IgD-negative memory B cell (primary cell): Measurements from ENCODE around the gene FBXO46. TPM values are rescaled to one million over a fixed set of nuclear protein-coding genes. Genes with fewer than 3 reads are reported as not detected.

Experiments
- H3K27ac Mint-ChIP-seq, 3 donors: one replicate each; pipeline ENCODE4 v1.8.0; 2020 to 2022; ENCODE audit warnings: mild to moderate bottlenecking in 3 of 3, mixed read lengths in 3 of 3, moderate library complexity in 1 of 3
- H3K27me3 Mint-ChIP-seq: one replicate; pipeline ENCODE4 v1.8.0; 2021; ENCODE audit warnings: mixed read lengths
- H3K36me3 Mint-ChIP-seq: one replicate; pipeline ENCODE4 v1.8.0; 2020; ENCODE audit warnings: mild to moderate bottlenecking, mixed read lengths
- H3K4me1 Mint-ChIP-seq, 3 donors: one replicate each; pipeline ENCODE4 v1.8.0; 2020 to 2022; ENCODE audit warnings: mixed read lengths in 3 of 3, mild to moderate bottlenecking in 1 of 3
- H3K4me3 Mint-ChIP-seq, 4 donors: one replicate each; pipeline ENCODE4 v1.8.0; 2020 to 2022; ENCODE audit warnings: mild to moderate bottlenecking in 4 of 4, mixed read lengths in 4 of 4, moderate library complexity in 3 of 4
- H3K9me3 Mint-ChIP-seq, 3 donors: one replicate each; pipeline ENCODE4 v1.8.0; 2020 to 2021; ENCODE audit warnings: mixed read lengths in 3 of 3, mild to moderate bottlenecking in 1 of 3
- polyA plus RNA-seq: library from polyadenylated mRNA; unstranded; fragments of 300-500 nt; fragmentation: Illumina TruSeq; gene quantifications from one replicate; pipeline ENCODE4 v1.2.3, GENCODE V29; 2021

FBXO46 gene
- 23.7 TPM for polyA plus RNA-seq

- H3K4me1 Mint-ChIP-seq = peaks cover 15 to 28% (median 22%) of the 10 kb centered on the region in 3 donors
Observed at GRCh38 chr19:45730368-45731288, at the start of gene FBXO46. Gene FBXO46, minus strand, starts transcription at chr19:45730896. Its CDS starts 17,401 bp downstream, at chr19:45713495.

GRCh38 chr19:45780146-45780447, 49.4 kb upstream of the FBXO46 start:
- Mint-ChIP-seq H3K4me1 (peaks cover 7 to 14% (median 11%) of the 10 kb centered on the region in 3 donors), H3K36me3 (peaks cover 2% of the 10 kb centered on the region), H3K4me3 (no peak overlapping the region), H3K27ac (no peak overlapping the region), H3K27me3 (peaks cover 7% of the 10 kb centered on the region), H3K9me3 (no peaks in the 10 kb centered on the region)

More at GRCh38 chr19:45730368-45731288, at the start of gene FBXO46:
- Mint-ChIP-seq H3K4me3 (peak within 1 kb of the TSS; percentile 84 to 98 (median 94)), H3K36me3 (peaks cover 3% of the 10 kb centered on the region), H3K9me3 (no peaks in the 10 kb centered on the region), H3K27ac (peak within 1 kb of the TSS; percentile 46 to 97 (median 87)), H3K27me3 (no peaks in the 10 kb centered on the region)

GRCh38 chr19:45779231-45780145, 48.8 kb upstream of the FBXO46 start:
- H3K4me1 Mint-ChIP-seq = peaks cover 7 to 14% (median 11%) of the 10 kb centered on the region in 3 donors
- peak overlapping the region; percentile 24 to 94 (median 72) for H3K4me3 Mint-ChIP-seq
- H3K9me3 Mint-ChIP-seq = no peaks in the 10 kb centered on the region
- peaks cover 2% of the 10 kb centered on the region for H3K36me3 Mint-ChIP-seq
- H3K27me3 Mint-ChIP-seq = peaks cover 7% of the 10 kb centered on the region
- H3K27ac Mint-ChIP-seq = peak overlapping the region in 2 of 3 donors; percentile 55 to 59

GRCh38 chr19:45778010-45778661, 47.4 kb upstream of the FBXO46 start:
- H3K27ac Mint-ChIP-seq = no peak overlapping the region
- H3K9me3 Mint-ChIP-seq = no peaks in the 10 kb centered on the region
- peaks cover 7 to 16% (median 11%) of the 10 kb centered on the region in 3 donors for H3K4me1 Mint-ChIP-seq
- peaks cover 2% of the 10 kb centered on the region for H3K36me3 Mint-ChIP-seq
- H3K27me3 Mint-ChIP-seq = peaks cover 7% of the 10 kb centered on the region
- peak overlapping the region in 1 of 4 donors; percentile 76 for H3K4me3 Mint-ChIP-seq

GRCh38 chr19:45777395-45777961, 46.8 kb upstream of the FBXO46 start:
- H3K9me3 Mint-ChIP-seq = no peaks in the 10 kb centered on the region
- no peak overlapping the region for H3K27ac Mint-ChIP-seq
- peaks cover 7% of the 10 kb centered on the region for H3K27me3 Mint-ChIP-seq
- peaks cover 2% of the 10 kb centered on the region for H3K36me3 Mint-ChIP-seq
- peak overlapping the region in 2 of 4 donors; percentile 5 to 57 for H3K4me3 Mint-ChIP-seq
- peaks cover 7 to 16% (median 11%) of the 10 kb centered on the region in 3 donors for H3K4me1 Mint-ChIP-seq

GRCh38 chr19:45774765-45775164, 44.1 kb upstream of the FBXO46 start:
- Mint-ChIP-seq H3K9me3 (no peaks in the 10 kb centered on the region), H3K4me3 (no peak overlapping the region), H3K27ac (no peak overlapping the region), H3K36me3 (peaks cover 2% of the 10 kb centered on the region), H3K4me1 (peaks cover 8 to 20% (median 16%) of the 10 kb centered on the region in 3 donors), H3K27me3 (peaks cover 7% of the 10 kb centered on the region)

GRCh38 chr19:45773384-45773783, 42.7 kb upstream of the FBXO46 start:
- Mint-ChIP-seq H3K27me3 (no peaks in the 10 kb centered on the region), H3K27ac (peak overlapping the region in 1 of 3 donors; percentile 13), H3K4me3 (no peak overlapping the region), H3K4me1 (peaks cover 5 to 9% (median 7%) of the 10 kb centered on the region in 3 donors), H3K9me3 (no peaks in the 10 kb centered on the region), H3K36me3 (no peaks in the 10 kb centered on the region)

GRCh38 chr19:45772912-45773311, 42.2 kb upstream of the FBXO46 start:
- H3K4me1 Mint-ChIP-seq = peaks cover 5 to 9% (median 5%) of the 10 kb centered on the region in 3 donors
- no peaks in the 10 kb centered on the region for H3K9me3 Mint-ChIP-seq
- no peaks in the 10 kb centered on the region for H3K27me3 Mint-ChIP-seq
- no peaks in the 10 kb centered on the region for H3K36me3 Mint-ChIP-seq
- no peak overlapping the region for H3K4me3 Mint-ChIP-seq
- H3K27ac Mint-ChIP-seq = peak overlapping the region in 1 of 3 donors; percentile 13

GRCh38 chr19:45772130-45772840, 41.6 kb upstream of the FBXO46 start:
- H3K27me3 Mint-ChIP-seq = peaks cover 2% of the 10 kb centered on the region
- H3K36me3 Mint-ChIP-seq = no peaks in the 10 kb centered on the region
- H3K4me3 Mint-ChIP-seq = peak overlapping the region in 3 of 4 donors; percentile 15 to 52 (median 17)
- H3K9me3 Mint-ChIP-seq = no peaks in the 10 kb centered on the region
- H3K27ac Mint-ChIP-seq = peak overlapping the region; percentile 64 to 71 (median 68)
- peaks cover 5 to 9% (median 5%) of the 10 kb centered on the region in 3 donors for H3K4me1 Mint-ChIP-seq

GRCh38 chr19:45771311-45771933, 40.7 kb upstream of the FBXO46 start:
- Mint-ChIP-seq H3K27ac (peak overlapping the region in 1 of 3 donors; percentile 100), H3K27me3 (peaks cover 4% of the 10 kb centered on the region), H3K9me3 (no peaks in the 10 kb centered on the region), H3K4me3 (peak overlapping the region in 3 of 4 donors; percentile 80 to 100 (median 93)), H3K4me1 (peaks cover 5 to 9% (median 5%) of the 10 kb centered on the region in 3 donors), H3K36me3 (no peaks in the 10 kb centered on the region)

GRCh38 chr19:45770192-45771101, 39.8 kb upstream of the FBXO46 start:
- H3K27me3 Mint-ChIP-seq = peaks cover 4% of the 10 kb centered on the region
- H3K4me3 Mint-ChIP-seq = peak overlapping the region; percentile 86 to 100 (median 95)
- peaks cover 5 to 9% (median 5%) of the 10 kb centered on the region in 3 donors for H3K4me1 Mint-ChIP-seq
- H3K27ac Mint-ChIP-seq = peak overlapping the region; percentile 86 to 100 (median 94)
- H3K36me3 Mint-ChIP-seq = no peaks in the 10 kb centered on the region
- no peaks in the 10 kb centered on the region for H3K9me3 Mint-ChIP-seq

- H3K4me3 Mint-ChIP-seq = peak overlapping the region; percentile 86 to 100 (median 95)
- no peaks in the 10 kb centered on the region for H3K36me3 Mint-ChIP-seq
- H3K9me3 Mint-ChIP-seq = no peaks in the 10 kb centered on the region
- H3K27me3 Mint-ChIP-seq = peaks cover 7% of the 10 kb centered on the region
- H3K27ac Mint-ChIP-seq = peak overlapping the region; percentile 86 to 100 (median 94)
- peaks cover 5 to 9% (median 5%) of the 10 kb centered on the region in 3 donors for H3K4me1 Mint-ChIP-seq
Observed at GRCh38 chr19:45769821-45770191, 39.1 kb upstream of the FBXO46 start.
